GM21723 (cell line): ENCODE results near the gene RHOH.

Source experiments
- ATAC-seq: cut with Tn5 transposase; IDR thresholded peaks from one replicate; pipeline ENCODE4 v1.9.1; 2021; ENCODE audit warnings: mild to moderate bottlenecking, moderate library complexity; ENCODE audit not compliant: unreplicated experiment

The RHOH gene

GRCh38 chr4:40232610-40233009 is 35.8 kb downstream of the RHOH start:
- no peak for ATAC-seq

DNA sequence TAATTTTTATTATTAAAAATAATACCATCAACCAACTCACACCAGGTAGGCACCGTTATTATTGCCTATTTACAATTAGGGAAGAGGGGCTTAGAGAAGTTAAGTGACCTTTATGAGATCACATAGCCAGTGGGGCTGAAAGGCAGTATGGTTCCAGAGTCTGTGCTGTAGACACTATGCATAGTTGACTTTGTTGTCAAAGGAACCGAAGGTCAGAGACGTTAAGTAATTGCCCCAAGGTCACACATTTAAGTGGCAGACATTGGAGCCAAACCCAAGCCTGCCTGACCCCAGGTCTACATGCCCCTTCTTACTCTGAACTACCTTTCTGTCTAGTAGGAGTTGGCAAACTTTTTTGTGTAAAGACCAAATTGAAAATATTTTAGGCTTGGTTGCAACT is 36.4 kb downstream of the RHOH start:
- ATAC-seq = no peak

DNA sequence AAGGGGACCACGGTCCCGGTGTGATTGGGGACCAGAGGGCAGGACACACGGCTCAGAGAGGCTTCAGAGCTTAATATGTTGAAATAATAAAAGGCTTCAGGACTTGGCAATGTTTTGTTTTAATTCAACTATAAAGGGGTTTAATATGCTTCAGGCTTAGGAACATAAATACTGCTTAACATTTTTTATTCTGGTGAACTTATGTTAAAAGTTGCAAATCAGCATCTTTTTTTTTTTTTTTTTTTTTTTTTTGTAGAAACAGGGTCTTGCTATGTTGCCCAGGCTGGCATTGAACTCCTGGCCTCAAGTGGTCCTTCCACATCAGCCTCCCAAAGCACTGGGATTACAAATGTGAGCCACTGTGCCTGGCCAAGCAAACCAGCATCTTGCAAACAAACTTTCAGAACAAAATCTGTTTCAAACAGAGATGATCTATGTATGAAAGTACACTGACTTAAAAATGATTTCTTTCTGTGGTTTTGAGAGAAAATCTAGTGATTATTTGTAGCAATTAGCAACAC is 37.7 kb downstream of the RHOH start:
- ATAC-seq = no peak

- no peak for ATAC-seq
These were observed 41.3 kb downstream of the RHOH start for GRCh38 chr4:40238008-40238699.

GRCh38 chr4:40238700-40239548 is 42.1 kb downstream of the RHOH start:
- no peak for ATAC-seq

- ATAC-seq = no peak
These were observed 43.3 kb downstream of the RHOH start for GRCh38 chr4:40240040-40240653.

- no peak for ATAC-seq
These were observed 44.2 kb downstream of the RHOH start for GRCh38 chr4:40241026-40241425.

GRCh38 chr4:40241941-40242340 is 45.1 kb downstream of the RHOH start:
- no peak for ATAC-seq

DNA sequence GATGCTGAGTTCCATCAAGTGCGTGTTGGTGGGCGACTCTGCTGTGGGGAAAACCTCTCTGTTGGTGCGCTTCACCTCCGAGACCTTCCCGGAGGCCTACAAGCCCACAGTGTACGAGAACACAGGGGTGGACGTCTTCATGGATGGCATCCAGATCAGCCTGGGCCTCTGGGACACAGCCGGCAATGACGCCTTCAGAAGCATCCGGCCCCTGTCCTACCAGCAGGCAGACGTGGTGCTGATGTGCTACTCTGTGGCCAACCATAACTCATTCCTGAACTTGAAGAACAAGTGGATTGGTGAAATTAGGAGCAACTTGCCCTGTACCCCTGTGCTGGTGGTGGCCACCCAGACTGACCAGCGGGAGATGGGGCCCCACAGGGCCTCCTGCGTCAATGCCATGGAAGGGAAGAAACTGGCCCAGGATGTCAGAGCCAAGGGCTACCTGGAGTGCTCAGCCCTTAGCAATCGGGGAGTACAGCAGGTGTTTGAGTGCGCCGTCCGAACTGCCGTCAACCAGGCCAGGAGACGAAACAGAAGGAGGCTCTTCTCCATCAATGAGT is 46.6 kb downstream of the RHOH start:
- no peak for ATAC-seq

- ATAC-seq = no peak
These were observed 47.8 kb downstream of the RHOH start for GRCh38 chr4:40244606-40245005.

- ATAC-seq = no peak
These were observed 48.7 kb downstream of the RHOH start for GRCh38 chr4:40245550-40245949.

GRCh38 chr4:40246011-40246900 is 49.4 kb downstream of the RHOH start:
- no peak for ATAC-seq

DNA sequence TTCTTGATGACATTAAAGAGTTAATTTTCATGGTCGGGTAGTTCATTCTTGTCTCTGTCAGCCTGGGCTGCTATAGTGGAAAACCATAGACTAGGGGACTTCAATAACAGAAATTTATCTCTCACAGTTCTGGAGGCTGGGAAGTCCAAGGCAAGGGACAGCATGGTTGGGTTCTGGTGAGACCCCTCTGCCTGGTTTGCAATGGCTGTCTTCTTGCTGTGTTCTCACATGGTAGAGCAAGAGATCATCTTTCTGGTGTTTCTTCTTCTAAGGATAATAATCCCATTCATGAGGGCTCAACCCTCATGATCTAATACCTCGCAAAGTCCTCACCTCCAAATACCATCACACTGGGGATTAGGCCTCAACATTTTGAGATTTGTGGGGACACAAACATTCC is 50.1 kb downstream of the RHOH start:
- no peak for ATAC-seq

GRCh38 chr4:40247350-40247749 is 50.5 kb downstream of the RHOH start:
- ATAC-seq = no peak

GRCh38 chr4:40251366-40251765 is 54.5 kb downstream of the RHOH start:
- no peak for ATAC-seq

DNA sequence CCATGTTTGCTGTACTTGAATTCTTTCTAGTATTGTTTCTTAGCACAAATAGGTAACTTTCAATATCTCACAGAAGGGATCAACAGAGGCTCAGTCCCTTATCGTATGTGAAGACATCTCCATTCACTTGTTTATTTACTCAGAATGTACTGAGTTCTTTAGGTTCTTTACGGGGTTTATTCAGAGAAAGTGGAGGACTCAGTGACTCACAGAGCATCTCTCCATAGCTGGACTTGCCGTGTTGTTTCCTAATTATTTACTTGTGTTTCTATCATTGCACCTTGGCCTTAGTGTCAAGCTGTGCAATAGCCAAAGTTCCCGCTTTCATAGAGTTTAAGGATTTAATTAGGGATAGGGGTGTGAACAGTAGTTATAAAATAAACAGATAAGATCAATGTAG is 57.1 kb downstream of the RHOH start:
- ATAC-seq = no peak

DNA sequence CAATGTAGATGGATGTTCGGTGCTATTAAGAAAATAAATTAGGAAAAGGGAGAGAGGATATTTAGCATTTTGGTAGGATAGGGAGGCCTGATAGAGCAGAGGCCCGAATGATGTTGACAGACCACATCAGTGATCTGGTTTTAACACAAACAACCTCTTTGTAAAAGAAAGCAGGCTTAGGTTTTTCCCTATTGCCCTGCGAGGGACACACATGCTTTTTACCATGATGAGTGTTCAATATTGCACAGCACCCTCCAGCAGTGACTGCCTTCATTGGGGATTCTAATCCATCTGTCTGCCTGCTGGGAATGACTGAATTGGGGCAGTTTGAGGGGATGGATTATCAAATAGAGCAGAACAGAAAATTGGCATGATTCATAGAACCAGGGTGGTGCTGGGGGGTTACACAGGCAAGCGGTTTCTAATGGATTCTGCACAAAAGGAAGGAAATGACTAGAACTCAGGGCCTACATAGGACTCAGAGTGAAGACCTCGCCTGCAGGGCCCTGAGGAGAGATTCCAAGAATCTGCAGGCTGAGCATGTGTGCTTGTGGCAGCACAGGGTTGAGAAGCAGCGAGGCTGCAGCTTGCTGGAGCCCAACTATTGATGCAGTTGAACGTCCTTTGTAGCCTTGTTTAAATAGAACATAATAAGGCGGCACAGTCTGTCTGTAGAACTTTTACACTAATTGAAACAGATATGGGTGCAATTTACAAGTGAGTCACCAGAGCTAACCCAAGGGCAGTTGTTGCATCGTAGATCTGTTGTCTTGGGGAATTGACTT is 58.0 kb downstream of the RHOH start:
- ATAC-seq = no peak

- no peak for ATAC-seq
These were observed 58.8 kb downstream of the RHOH start for GRCh38 chr4:40255393-40256281.

GRCh38 chr4:40256329-40256728 is 59.5 kb downstream of the RHOH start:
- ATAC-seq = no peak
